ENCODE data around the gene CASKIN2. TPM values are rescaled to one million over a fixed set of nuclear protein-coding genes. Genes with fewer than 3 reads are reported as not detected.
A peak's percentile ranks its signal among the peaks of the same experiment; 100 is the strongest.
"Not testable (repeated sequence)": the region's sequence is repeated elsewhere in the genome, so short reads cannot be mapped to it uniquely, and the experiment has no call there.

Gene CASKIN2
- total RNA-seq, 1 donor from 2014 or later, result 9.5 TPM

- no peak for TF ChIP-seq CTCF (conservative IDR thresholded peaks at IDR 0.05; ENCODE audit: low read depth, low read length)
- DNase-seq (ENCODE audit: low read depth), result no peak
- peak overlapping the region; percentile 80 for H3K4me3 ChIP-seq (ENCODE audit: low read depth, low read length)
These were observed 10.6 kb upstream of the CASKIN2 start for GRCh38 chr17:75525806-75526554.

- peak; percentile 30 for TF ChIP-seq CTCF (conservative IDR thresholded peaks at IDR 0.05; ENCODE audit: low read depth, low read length)
- no peak for DNase-seq (ENCODE audit: low read depth)
- peak within 1 kb of the TSS; percentile 80 for H3K4me3 ChIP-seq (ENCODE audit: low read depth, low read length)
These were observed 9.9 kb upstream of the CASKIN2 start, which contains the start of gene LLGL2 for GRCh38 chr17:75524970-75525805. LLGL2 (plus strand) TSS chr17:75525697; CDS start chr17:75543427, 17,730 bp downstream.

GRCh38 chr17:75524269-75524969, 9.1 kb upstream of the CASKIN2 start:
- TF ChIP-seq CTCF (conservative IDR thresholded peaks at IDR 0.05; ENCODE audit: low read depth, low read length), result no peak
- no peak for DNase-seq (ENCODE audit: low read depth)
- peak overlapping the region; percentile 73 for H3K4me3 ChIP-seq (ENCODE audit: low read depth, low read length)

GRCh38 chr17:75523647-75524046, 8.3 kb upstream of the CASKIN2 start:
- TF ChIP-seq CTCF (conservative IDR thresholded peaks at IDR 0.05; ENCODE audit: low read depth, low read length), result no peak
- no peak for DNase-seq (ENCODE audit: low read depth)
- no peak overlapping the region for H3K4me3 ChIP-seq (ENCODE audit: low read depth, low read length)

GRCh38 chr17:75521951-75522727, 6.8 kb upstream of the CASKIN2 start:
- no peak for DNase-seq (ENCODE audit: low read depth)
- no peak overlapping the region for H3K4me3 ChIP-seq (ENCODE audit: low read depth, low read length)
- no peak for TF ChIP-seq CTCF (conservative IDR thresholded peaks at IDR 0.05; ENCODE audit: low read depth, low read length)

- DNase-seq (ENCODE audit: low read depth), result no peak
- no peak for TF ChIP-seq CTCF (conservative IDR thresholded peaks at IDR 0.05; ENCODE audit: low read depth, low read length)
- H3K4me3 ChIP-seq (ENCODE audit: low read depth, low read length), result no peak overlapping the region
These were observed 6.0 kb upstream of the CASKIN2 start for GRCh38 chr17:75521290-75521689.

GRCh38 chr17:75520413-75520812, 5.1 kb upstream of the CASKIN2 start:
- not testable (repeated sequence) for H3K4me3 ChIP-seq (ENCODE audit: low read depth, low read length); DNase-seq (ENCODE audit: low read depth)

All from epithelial cell of proximal tubule (primary cell).